ENCODE measurements around the gene EVPL. TPM values are rescaled to one million over a fixed set of nuclear protein-coding genes. Genes with fewer than 3 reads are reported as not detected.

Gene EVPL
- total RNA-seq, 1 donor from 2014 or later = not detected

- no peaks in the 10 kb centered on the region for H4K20me1 ChIP-seq (ENCODE audit: insufficient read depth, low read length)
- TF ChIP-seq CTCF (IDR thresholded peaks at IDR 0.05; ENCODE audit: insufficient read depth, low read depth, low read length) (no peak), EZH2 (IDR thresholded peaks at IDR 0.05; ENCODE audit: insufficient read depth, low read length) (no peak)
- H3K9me3 Mint-ChIP-seq (ENCODE audit: unreplicated experiment) = no peaks in the 10 kb centered on the region
- H3K27ac Mint-ChIP-seq (ENCODE audit: unreplicated experiment) = no peak overlapping the region
- H3K36me3 ChIP-seq (ENCODE audit: insufficient read depth, low read length) = no peaks in the 10 kb centered on the region
- no peak overlapping the region for H3K27ac ChIP-seq (ENCODE audit: low read depth, low read length)
- peaks cover 3% of the 10 kb centered on the region for H3K4me1 Mint-ChIP-seq (ENCODE audit: low read depth, unreplicated experiment)
- H2AFZ ChIP-seq (ENCODE audit: low read depth, low read length) = no peak overlapping the region
- no peaks in the 10 kb centered on the region for H3K9me3 ChIP-seq (ENCODE audit: insufficient read depth, low read depth, low read length)
- no peak overlapping the region for H3K4me3 Mint-ChIP-seq (ENCODE audit: unreplicated experiment)
- peaks cover 19% of the 10 kb centered on the region for H3K27me3 Mint-ChIP-seq (ENCODE audit: low read depth, unreplicated experiment)
- DNase-seq (ENCODE audit: low read depth) = no peak
- H3K4me3 ChIP-seq (ENCODE audit: insufficient read depth, low read depth, low read length) = no peak overlapping the region
- H3K79me2 ChIP-seq (ENCODE audit: insufficient read depth, low read length) = no peaks in the 10 kb centered on the region
- no peak overlapping the region for H3K9ac ChIP-seq (ENCODE audit: low read length)
- no peak for FAIRE-seq
- no peak overlapping the region for H3K4me2 ChIP-seq (ENCODE audit: low read length)
- peaks cover 8% of the 10 kb centered on the region for H3K4me1 ChIP-seq (ENCODE audit: insufficient read depth, low read length)
- no peaks in the 10 kb centered on the region for H3K36me3 Mint-ChIP-seq (ENCODE audit: low read depth, unreplicated experiment)
- H3K27me3 ChIP-seq (ENCODE audit: insufficient read depth, low read length) = no peaks in the 10 kb centered on the region
Measured at GRCh38 chr17:76026714-76027158, 370 bp downstream of the EVPL start.

DNA sequence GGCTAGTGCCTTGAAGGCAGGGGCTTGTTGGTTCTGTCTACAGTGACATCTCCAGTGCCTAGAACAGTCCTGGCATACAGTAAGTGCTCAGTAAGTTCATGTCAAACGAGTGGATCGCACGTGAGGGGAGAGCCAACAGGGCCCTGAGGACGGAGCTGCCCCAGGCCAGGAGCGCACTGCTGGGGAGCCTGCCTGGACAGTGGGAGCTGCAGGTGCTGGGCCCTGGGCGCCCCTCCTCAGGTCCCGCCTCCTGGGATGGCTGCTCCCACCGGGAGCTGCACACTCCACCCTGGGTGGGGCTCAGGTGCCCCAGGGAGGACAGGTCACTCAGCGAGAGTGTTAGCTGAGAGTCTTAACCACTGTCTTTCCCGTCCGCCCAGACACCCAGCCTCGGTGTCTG, 1.8 kb downstream of the EVPL start:
- no peaks in the 10 kb centered on the region for H4K20me1 ChIP-seq (ENCODE audit: insufficient read depth, low read length)
- FAIRE-seq = no peak
- no peaks in the 10 kb centered on the region for H3K79me2 ChIP-seq (ENCODE audit: insufficient read depth, low read length)
- H3K36me3 ChIP-seq (ENCODE audit: insufficient read depth, low read length) = no peaks in the 10 kb centered on the region
- no peaks in the 10 kb centered on the region for H3K9me3 Mint-ChIP-seq (ENCODE audit: unreplicated experiment)
- H3K27ac ChIP-seq (ENCODE audit: low read depth, low read length) = no peak overlapping the region
- H3K27me3 ChIP-seq (ENCODE audit: insufficient read depth, low read length) = no peaks in the 10 kb centered on the region
- no peaks in the 10 kb centered on the region for H3K9me3 ChIP-seq (ENCODE audit: insufficient read depth, low read depth, low read length)
- H3K4me1 ChIP-seq (ENCODE audit: insufficient read depth, low read length) = peaks cover 8% of the 10 kb centered on the region
- no peak overlapping the region for H3K4me2 ChIP-seq (ENCODE audit: low read length)
- no peak for DNase-seq (ENCODE audit: low read depth)
- no peak overlapping the region for H3K27ac Mint-ChIP-seq (ENCODE audit: unreplicated experiment)
- TF ChIP-seq CTCF (IDR thresholded peaks at IDR 0.05; ENCODE audit: insufficient read depth, low read depth, low read length) (no peak), EZH2 (IDR thresholded peaks at IDR 0.05; ENCODE audit: insufficient read depth, low read length) (no peak)
- H3K27me3 Mint-ChIP-seq (ENCODE audit: low read depth, unreplicated experiment) = peaks cover 21% of the 10 kb centered on the region
- H3K4me1 Mint-ChIP-seq (ENCODE audit: low read depth, unreplicated experiment) = peaks cover 3% of the 10 kb centered on the region
- no peak overlapping the region for H2AFZ ChIP-seq (ENCODE audit: low read depth, low read length)
- no peaks in the 10 kb centered on the region for H3K36me3 Mint-ChIP-seq (ENCODE audit: low read depth, unreplicated experiment)
- no peak overlapping the region for H3K4me3 Mint-ChIP-seq (ENCODE audit: unreplicated experiment)
- no peak overlapping the region for H3K4me3 ChIP-seq (ENCODE audit: insufficient read depth, low read depth, low read length)
- H3K9ac ChIP-seq (ENCODE audit: low read length) = no peak overlapping the region

GRCh38 chr17:76024353-76024752, 2.8 kb downstream of the EVPL start:
- Histone ChIP-seq H3K27ac (ENCODE audit: low read depth, low read length) (no peak overlapping the region), H3K4me3 (ENCODE audit: insufficient read depth, low read depth, low read length) (no peak overlapping the region), H3K9me3 (ENCODE audit: insufficient read depth, low read depth, low read length) (no peaks in the 10 kb centered on the region), H3K9ac (ENCODE audit: low read length) (no peak overlapping the region), H3K4me1 (ENCODE audit: insufficient read depth, low read length) (peaks cover 2% of the 10 kb centered on the region), H3K4me2 (ENCODE audit: low read length) (no peak overlapping the region), H4K20me1 (ENCODE audit: insufficient read depth, low read length) (no peaks in the 10 kb centered on the region), H3K79me2 (ENCODE audit: insufficient read depth, low read length) (no peaks in the 10 kb centered on the region), H3K27me3 (ENCODE audit: insufficient read depth, low read length) (no peaks in the 10 kb centered on the region), H3K36me3 (ENCODE audit: insufficient read depth, low read length) (no peaks in the 10 kb centered on the region), H2AFZ (ENCODE audit: low read depth, low read length) (no peak overlapping the region)
- H3K36me3 Mint-ChIP-seq (ENCODE audit: low read depth, unreplicated experiment) = no peaks in the 10 kb centered on the region
- no peak for DNase-seq (ENCODE audit: low read depth)
- peaks cover 23% of the 10 kb centered on the region for H3K27me3 Mint-ChIP-seq (ENCODE audit: low read depth, unreplicated experiment)
- no peaks in the 10 kb centered on the region for H3K4me1 Mint-ChIP-seq (ENCODE audit: low read depth, unreplicated experiment)
- no peak for TF ChIP-seq EZH2 (IDR thresholded peaks at IDR 0.05; ENCODE audit: insufficient read depth, low read length)
- TF ChIP-seq CTCF (IDR thresholded peaks at IDR 0.05; ENCODE audit: insufficient read depth, low read depth, low read length) = no peak
- H3K9me3 Mint-ChIP-seq (ENCODE audit: unreplicated experiment) = no peaks in the 10 kb centered on the region
- FAIRE-seq = no peak
- no peak overlapping the region for H3K4me3 Mint-ChIP-seq (ENCODE audit: unreplicated experiment)
- no peak overlapping the region for H3K27ac Mint-ChIP-seq (ENCODE audit: unreplicated experiment)

All from astrocyte (in vitro differentiated cells and primary cell).